K562 (cell line): ENCODE measurements around the gene SLC39A12. TPM values are rescaled to one million over a fixed set of nuclear protein-coding genes. Genes with fewer than 3 reads are reported as not detected.

Experiments used
- ATAC-seq: fragments of 200-7000 bp; cut with Tn5 transposase; 3 replicates; pipeline ENCODE4 v1.9.1; 2020; ENCODE audit warnings: moderate library complexity
- BruUV-seq: library from RNA; stranded (reverse); fragments of 400-500 nt; replicated peaks from 2 replicates; lab custom pipeline; 2021; lab: Mats Ljungman, UMichigan
- CTCF ChIA-PET: fragments of 300-600 bp; formaldehyde crosslinking; extraction: SDS; loops from one replicate; lab custom pipeline; 2021; ENCODE audit warnings: low intra/inter-chr PET ratio; lab: Yijun Ruan, JAX
- POLR2A ChIA-PET: fragments of 300-600, 350-650 bp; sonication (Branson Sonifier 250); formaldehyde crosslinking; extraction: SDS; loops from one replicate; lab custom pipeline; 2021; ENCODE audit warnings: antibody characterized with exemption, inconsistent platforms; lab: Yijun Ruan, JAX
- DNase-seq, 4 experiments: peaks; one replicate each; pipeline versions ENCODE4 v3.0.0 to v3.0.0-alpha.2; 2011 to 2018; ENCODE audit warnings: low spot score in 3 of 4, mixed read lengths in 3 of 4; ENCODE audit errors: extremely low read depth in 1 of 4
- FAIRE-seq: peaks from 2 replicates; lab custom pipeline; 2011; peaks lifted over from hg19 to GRCh38; lab: Jason Lieb, UNC
- H2AFZ ChIP-seq: 2 replicates; pipeline ENCODE4 v1.6.0; 2011; ENCODE audit warnings: low read depth, low read length, control low read depth, inconsistent platforms
- H3K27ac ChIP-seq: fragments of 200-600 bp; 3 replicates; pipeline ENCODE4 v1.8.0; 2011; ENCODE audit warnings: low read depth, mild to moderate bottlenecking, control low read depth, inconsistent platforms, low read length, moderate library complexity, mixed read lengths; ENCODE audit errors: extremely low read depth
- H3K27me3 ChIP-seq, 2 experiments: fragments of 300-600 bp in 1 of 2; 2 replicates in 1 of 2; 3 replicates in 1 of 2; pipeline versions ENCODE4 v1.6.0 to v1.8.0; 2011; ENCODE audit warnings: inconsistent platforms in 2 of 2, low read length in 2 of 2, mild to moderate bottlenecking in 1 of 2, mixed read lengths in 1 of 2, moderate library complexity in 1 of 2; ENCODE audit not compliant: control insufficient read depth in 2 of 2, insufficient read depth in 2 of 2
- H3K36me3 ChIP-seq: fragments of 300-600 bp; 3 replicates; pipeline ENCODE4 v1.8.0; 2011; ENCODE audit warnings: mild to moderate bottlenecking, low read length, inconsistent platforms; ENCODE audit not compliant: control insufficient read depth, insufficient read depth
- H3K4me1 ChIP-seq, 2 experiments: fragments of 200-600 bp in 1 of 2; replicated peaks in 1 of 2; 2 replicates in 1 of 2; 3 replicates in 1 of 2; pipeline versions ENCODE4 v1.5.1 to v1.8.0; 2011; ENCODE audit warnings: inconsistent platforms in 2 of 2, low read length in 2 of 2, mild to moderate bottlenecking in 1 of 2, mixed read lengths in 1 of 2, moderate library complexity in 1 of 2; ENCODE audit not compliant: control insufficient read depth in 2 of 2, insufficient read depth in 2 of 2
- H3K4me2 ChIP-seq: 2 replicates; pipeline ENCODE4 v1.6.1; 2011; ENCODE audit warnings: low read length, control low read depth, inconsistent platforms, mixed read lengths; ENCODE audit not compliant: insufficient read depth
- H3K4me3 ChIP-seq: fragments of 200-600 bp; sonication (generic), shearing (Covaris generic); 2 replicates; pipeline ENCODE4 v1.5.1; 2016; ENCODE audit warnings: control low read depth, inconsistent platforms
- H3K79me2 ChIP-seq: fragments of 200-600 bp; 3 replicates; pipeline ENCODE4 v1.8.0; 2011; ENCODE audit warnings: low read length, inconsistent platforms; ENCODE audit not compliant: control insufficient read depth, insufficient read depth
- H3K9ac ChIP-seq, 2 experiments: 2 replicates each; pipeline versions ENCODE4 v1.6.0 to v1.6.1; 2011; ENCODE audit warnings: low read depth in 2 of 2, low read length in 2 of 2, control low read depth in 1 of 2, inconsistent platforms in 1 of 2, mild to moderate bottlenecking in 1 of 2, mixed read lengths in 1 of 2; ENCODE audit not compliant: insufficient read depth in 1 of 2
- H3K9me1 ChIP-seq: one replicate; pipeline ENCODE4 v1.6.0; 2011; ENCODE audit warnings: inconsistent platforms, mild to moderate bottlenecking, low read length, moderate library complexity; ENCODE audit not compliant: control insufficient read depth, insufficient read depth
- H3K9me3 ChIP-seq: replicated peaks from 2 replicates; pipeline ENCODE4 v1.5.1; 2011; ENCODE audit warnings: low read depth, low read length, inconsistent platforms; ENCODE audit not compliant: control insufficient read depth, insufficient read depth
- H4K20me1 ChIP-seq: replicated peaks from 2 replicates; pipeline ENCODE4 v1.6.1; 2011; ENCODE audit warnings: low read length, inconsistent platforms, mixed read lengths; ENCODE audit not compliant: control insufficient read depth, insufficient read depth
- HBP1 ChIP-seq: fragments of 450-650 bp; formaldehyde crosslinking; IDR thresholded peaks from 2 replicates; pipeline ENCODE4 v1.4.0; 2022; ENCODE audit warnings: missing genetic modification characterization
- HMGN3 ChIP-seq: IDR thresholded peaks from 2 replicates; pipeline ENCODE4 v1.6.1; 2011; ENCODE audit warnings: borderline replicate concordance, low read depth, mild to moderate bottlenecking, mixed read lengths, low read length; ENCODE audit not compliant: insufficient read length; ENCODE audit errors: extremely low read depth
- KLF10 ChIP-seq: fragments of 250-450 bp; sonication (Bioruptor Pico); IDR thresholded peaks from 2 replicates; pipeline ENCODE4 v1.6.1; 2021; ENCODE audit warnings: matching md5 sums
- NONO ChIP-seq, 2 experiments: fragments of 200-400 bp in 1 of 2; fragments of 450-650 bp in 1 of 2; formaldehyde crosslinking in 1 of 2; IDR thresholded peaks; 2 replicates each; pipeline ENCODE4 v1.6.1; 2017; ENCODE audit warnings: low read depth in 2 of 2, mild to moderate bottlenecking in 2 of 2, moderate library complexity in 2 of 2, low read length in 1 of 2
- PCBP1 ChIP-seq: fragments of 200-400 bp; formaldehyde crosslinking; IDR thresholded peaks from 2 replicates; pipeline ENCODE4 v1.6.1; 2018; ENCODE audit warnings: mild to moderate bottlenecking, low read depth, low read length; ENCODE audit not compliant: poor library complexity, severe bottlenecking
- ZFP36 ChIP-seq: fragments of 150-350 bp; IDR thresholded peaks from 2 replicates; pipeline ENCODE4 v1.6.1; 2018; ENCODE audit warnings: low read length, low read depth; ENCODE audit not compliant: partially characterized antibody
- ZNF589 ChIP-seq: fragments of 200-800 bp; sonication (Bioruptor generic); IDR thresholded peaks from 2 replicates; pipeline ENCODE4 v1.6.1; 2016; ENCODE audit warnings: low read depth, missing genetic modification characterization, missing compliant biosample characterization
- ZSCAN32 ChIP-seq: fragments of 450-650 bp; formaldehyde crosslinking; IDR thresholded peaks from 2 replicates; pipeline ENCODE4 v1.4.0; 2020; ENCODE audit warnings: mild to moderate bottlenecking, moderate library complexity
- WGBS: fragments of 100-300 bp; shearing (Covaris generic); methylation state at CpG from one replicate; pipeline ENCODE4 v1.1.6; 2016; ENCODE audit warnings: low coverage, mixed read lengths; ENCODE audit not compliant: insufficient coverage; ENCODE audit errors: missing lambda C conversion rate; 5-methylcytosine and 5-hydroxymethylcytosine counted together
- in situ Hi-C: fragments of 300-500 bp; cut with MboI; formaldehyde crosslinking; loops from 4 replicates; pipeline ENCODE4 v1.15.0; 2018; ENCODE audit warnings: inconsistent platforms, mixed read lengths
- intact Hi-C: fragments of 100-400 bp; cut with micrococcal nuclease; formaldehyde crosslinking; loops from 2 replicates; pipeline ENCODE4 v1.14.2; 2022
- polyA plus RNA-seq, 8 experiments: library from polyadenylated mRNA; depleted of rRNA in 4 of 8; stranded (reverse) in 5 of 8; unstranded in 3 of 8; fragments of >200 nt; fragmentation: Nextera tagmentation in 2 of 8; fragmentation: Illumina TruSeq in 1 of 8; extraction: Ambion mirVana in 2 of 8; extraction: Trizol in 1 of 8; gene quantifications; 2 replicates each; pipeline versions ENCODE4 v1.2.1 to v1.2.3, GENCODE V29; 2011 to 2014; ENCODE audit warnings: inconsistent platforms in 1 of 8, missing spikeins in 1 of 8
- total RNA-seq, 7 experiments: library from RNA; depleted of rRNA in 6 of 7; stranded (reverse); fragments of >200 nt in 6 of 7; fragmentation: Illumina TruSeq in 2 of 7; extraction: Trizol in 2 of 7; gene quantifications; 2 replicates each; pipeline versions ENCODE4 v1.2.1 to v1.2.3, GENCODE V29; 2011 to 2021; ENCODE audit warnings: low replicate concordance in 1 of 7
- TF ChIP-seq, protein P1 (sequence below): fragments of 250-450 bp; sonication (Bioruptor Pico); IDR thresholded peaks from 2 replicates; pipeline ENCODE4 v1.9.0; 2021; ENCODE audit warnings: mild to moderate bottlenecking

SLC39A12 gene
- total and polyA plus RNA-seq, 9 of the 15 experiments (the other 6 are each of a cell fraction or from before 2014, with no cell fraction given) = not detected

GRCh38 chr10:17921378-17921777 lies 30.3 kb upstream of the SLC39A12 start:
- WGBS = 0% methylated on average over 3 of the region's 3 CpGs
- intact Hi-C loops = no loop called here

DNA sequence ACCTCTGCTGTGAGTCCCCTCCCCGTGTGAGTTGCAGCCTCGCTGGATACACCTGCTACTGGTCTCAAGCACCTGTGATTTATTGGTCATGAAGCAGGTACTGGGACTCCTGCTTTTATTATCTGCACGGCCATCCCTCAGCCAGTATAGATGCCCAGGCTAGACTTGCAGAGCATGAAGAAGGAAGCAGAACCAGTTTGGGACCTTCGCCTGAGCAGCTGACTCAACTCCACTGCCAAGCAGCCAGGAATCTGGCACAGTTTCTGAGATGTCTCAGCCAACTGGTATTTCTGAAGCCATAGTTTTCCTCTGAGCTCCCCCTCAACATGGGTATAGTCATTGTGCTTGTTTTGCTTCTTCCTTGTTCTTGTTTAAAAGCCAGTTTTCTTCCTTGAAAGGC lies 28.0 kb upstream of the SLC39A12 start:
- CTCF ChIA-PET = no interaction called here
- POLR2A ChIA-PET = interaction anchor here (0.5 kb wide), 1 partner anchor 10 kb away, joined by 3 read pairs; no protein-coding TSS in a partner anchor
- WGBS = 0% methylated on average over 4 of the region's 4 CpGs
- no peak overlapping the region for H3K4me3 ChIP-seq
- intact Hi-C loops = no loop called here
- no peak for TF ChIP-seq KLF10
- no peak for TF ChIP-seq PCBP1
- TF ChIP-seq ZSCAN32 (CRISPR knock-in tag) = no peak
- no peak for TF ChIP-seq HBP1 (CRISPR knock-in tag)
- TF ChIP-seq, protein P1, sequence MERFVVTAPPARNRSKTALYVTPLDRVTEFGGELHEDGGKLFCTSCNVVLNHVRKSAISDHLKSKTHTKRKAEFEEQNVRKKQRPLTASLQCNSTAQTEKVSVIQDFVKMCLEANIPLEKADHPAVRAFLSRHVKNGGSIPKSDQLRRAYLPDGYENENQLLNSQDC (CRISPR knock-in tag) = no peak
- TF ChIP-seq HMGN3 = no peak
- no peak for TF ChIP-seq NONO (IDR thresholded peaks at IDR 0.05; ENCODE audit: low read depth in 2 of 2, low read length in 1 of 2)
- no peaks in the 10 kb centered on the region for H3K9me3 ChIP-seq
- BruUV-seq = no TSS peak
- H3K79me2 ChIP-seq = no peaks in the 10 kb centered on the region
- no peaks in the 10 kb centered on the region for H3K27me3 ChIP-seq
- H2AFZ ChIP-seq = no peak overlapping the region
- no peak overlapping the region for H3K9ac ChIP-seq
- H3K9me1 ChIP-seq = no peaks in the 10 kb centered on the region
- in situ Hi-C loops = no loop called here
- DNase-seq (no peak), FAIRE-seq (no peak), ATAC-seq (no peak)
- no peak overlapping the region for H3K4me2 ChIP-seq
- no peaks in the 10 kb centered on the region for H4K20me1 ChIP-seq
- no peak overlapping the region for H3K27ac ChIP-seq
- no peaks in the 10 kb centered on the region for H3K36me3 ChIP-seq
- no peaks in the 10 kb centered on the region for H3K4me1 ChIP-seq

More at GRCh38 chr10:17921378-17921777, 30.3 kb upstream of the SLC39A12 start:
- BruUV-seq = no TSS peak
- Histone ChIP-seq H3K27ac (no peak overlapping the region), H3K27me3 (no peaks in the 10 kb centered on the region), H3K4me2 (no peak overlapping the region), H3K79me2 (no peaks in the 10 kb centered on the region), H3K9me1 (no peaks in the 10 kb centered on the region), H3K4me3 (no peak overlapping the region), H4K20me1 (no peaks in the 10 kb centered on the region), H3K4me1 (no peaks in the 10 kb centered on the region), H3K36me3 (no peaks in the 10 kb centered on the region), H3K9ac (no peak overlapping the region), H3K9me3 (no peaks in the 10 kb centered on the region), H2AFZ (no peak overlapping the region)
- no peak for FAIRE-seq
- TF ChIP-seq ZFP36 (no peak), ZNF589 (no peak)
- ChIA-PET POLR2A (interaction anchor here (1.2 kb wide), 1 partner anchor 63 kb away, joined by 3 read pairs; no protein-coding TSS in a partner anchor), CTCF (no interaction called here)
- ATAC-seq = no peak
- no peak for DNase-seq
- in situ Hi-C loops = no loop called here
